ENCODE measurements around the gene COLGALT1.

Gene COLGALT1

DNA sequence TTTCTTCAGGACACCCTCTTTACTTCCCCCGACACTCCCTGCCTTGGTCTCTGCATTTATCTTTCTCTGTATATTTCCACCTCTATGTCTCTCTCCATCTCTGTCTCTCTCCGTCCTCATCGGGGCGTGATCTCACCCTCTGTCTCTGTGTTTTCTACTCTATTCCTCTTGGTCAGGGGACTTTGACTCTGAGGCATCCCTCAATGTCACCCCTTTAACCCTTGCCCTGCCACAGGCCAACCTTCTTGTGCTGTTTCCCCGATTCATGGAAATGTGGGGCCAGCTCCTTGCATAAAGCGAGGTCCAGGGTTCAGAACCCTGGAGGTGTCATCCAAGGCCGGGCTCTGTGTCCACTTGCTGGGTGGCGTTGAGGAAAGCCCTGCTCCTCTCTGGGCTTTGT, 46.8 kb downstream of the COLGALT1 start:
- no peak for DNase-seq

DNA sequence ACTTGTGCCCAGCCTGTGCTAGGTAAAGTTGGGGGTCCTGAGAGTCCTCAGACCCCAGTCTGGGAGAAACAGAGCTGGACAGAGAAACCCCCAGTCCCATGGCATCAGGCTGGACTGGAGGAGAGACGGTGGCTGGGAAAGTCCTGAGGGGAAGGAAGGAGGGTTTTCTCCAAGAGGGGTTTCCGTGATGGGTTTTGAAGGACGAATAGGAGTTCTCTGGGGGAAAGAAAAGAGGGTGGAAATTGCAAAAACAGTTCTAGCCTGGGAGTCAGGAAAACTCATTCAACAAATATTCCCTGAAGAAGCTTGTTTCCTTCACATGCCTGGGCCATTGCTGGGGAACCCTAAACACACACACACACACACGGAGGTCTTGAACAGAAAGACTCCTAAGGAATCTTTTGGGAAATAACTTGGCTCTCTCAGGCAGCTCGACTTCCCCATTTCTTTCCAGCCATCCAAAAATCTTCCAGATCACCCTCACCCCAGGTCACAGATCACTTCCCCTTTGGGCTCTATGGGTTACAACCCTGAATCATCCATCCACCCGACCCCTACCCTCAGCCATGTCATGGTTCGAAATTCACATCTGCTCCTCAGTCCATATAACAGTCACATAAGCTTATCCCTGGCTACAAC, 47.5 kb downstream of the COLGALT1 start:
- DNase-seq = no peak

DNA sequence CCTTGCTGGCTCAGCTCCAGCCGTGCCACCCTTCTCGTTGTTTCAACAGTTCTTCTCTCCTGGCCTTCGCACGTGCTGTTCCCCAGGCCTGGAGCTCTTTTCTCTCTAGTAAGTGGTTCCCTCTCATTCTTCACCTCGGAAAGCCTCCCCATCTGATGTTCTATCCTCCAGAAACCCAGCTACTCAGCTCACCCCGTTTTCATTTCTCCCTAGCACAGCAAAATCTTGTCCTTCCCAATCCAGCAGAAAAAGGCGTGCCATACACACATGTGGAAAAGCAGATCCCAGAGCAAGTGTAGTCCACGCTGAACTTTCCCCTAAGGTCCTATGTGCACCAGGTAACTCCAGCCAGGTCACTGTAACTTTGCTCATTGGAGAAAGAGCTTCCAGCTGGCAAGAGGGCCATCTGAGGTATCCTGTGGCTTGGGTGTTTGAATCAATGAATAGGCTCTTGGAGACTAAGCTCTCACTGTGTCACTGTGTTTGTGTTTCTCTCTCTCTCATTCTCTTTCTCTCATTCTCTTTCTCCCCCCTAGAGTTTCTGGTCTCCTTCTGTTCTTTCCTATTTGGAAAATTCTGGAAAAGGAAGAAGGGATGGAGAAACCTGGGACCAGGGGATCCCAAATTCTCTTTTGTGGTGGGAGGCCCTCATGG, 49.0 kb downstream of the COLGALT1 start:
- DNase-seq = no peak

DNA sequence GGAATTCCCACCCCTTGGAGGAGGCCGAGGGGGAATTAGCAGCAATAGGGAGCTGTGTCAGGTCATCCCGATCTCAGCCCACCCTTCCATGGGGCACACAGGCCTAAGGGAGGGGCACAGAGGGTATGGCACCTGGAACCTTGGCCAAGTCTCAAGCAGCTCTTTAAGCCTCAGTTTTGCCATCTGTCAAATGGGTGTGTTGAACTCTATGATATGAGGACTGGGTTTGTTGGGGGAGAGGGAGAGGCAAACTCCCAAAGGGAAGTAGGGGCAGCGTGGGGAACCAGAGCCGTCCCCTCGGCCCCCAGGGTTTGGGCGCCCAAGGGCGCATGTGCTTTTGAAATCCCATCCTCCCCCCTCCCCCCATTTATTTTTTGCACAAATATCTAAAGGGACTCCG, 49.7 kb downstream of the COLGALT1 start:
- no peak for DNase-seq

DNA sequence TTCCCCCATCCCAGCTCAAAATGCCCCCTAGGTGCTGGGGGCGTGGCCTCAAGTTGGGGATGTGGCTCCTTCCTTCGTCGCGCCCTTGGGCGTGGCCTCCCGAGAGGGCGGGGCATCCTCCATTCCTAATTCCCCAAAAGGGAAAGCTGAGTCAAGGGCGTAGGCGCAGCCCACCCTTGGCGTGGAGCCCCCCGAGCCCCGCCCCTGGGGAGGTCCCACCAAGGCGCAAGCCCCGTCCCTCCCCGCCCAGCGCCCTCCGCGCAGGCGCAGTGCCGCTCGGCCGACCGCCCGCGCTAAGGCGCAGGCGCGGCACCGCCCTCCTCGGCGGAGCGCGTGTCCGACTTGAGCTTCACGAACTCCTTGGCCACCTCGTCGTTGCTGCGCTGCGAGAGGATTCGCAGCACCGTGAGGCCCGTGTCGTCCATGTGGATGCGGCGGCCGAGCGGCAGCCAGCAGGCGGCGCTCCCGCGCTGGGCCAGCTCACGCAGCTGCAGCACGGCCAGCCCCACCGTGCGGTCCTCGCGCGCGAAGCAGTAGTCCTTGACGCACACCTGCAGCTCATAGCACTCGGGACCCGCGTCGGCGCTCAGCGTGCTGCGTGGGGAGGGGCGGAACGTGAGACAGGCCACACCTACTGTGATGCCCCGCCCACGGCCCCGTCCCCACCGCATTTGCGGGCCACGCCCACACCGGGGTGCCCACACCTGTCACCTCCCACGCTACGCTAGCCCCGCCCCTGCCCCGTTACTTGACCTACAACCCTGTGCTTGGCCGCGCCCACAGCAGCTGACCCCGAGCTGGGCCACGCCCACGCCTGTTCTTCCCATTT, 50.5 kb downstream of the COLGALT1 start:
- peak; percentile 96 for DNase-seq

DNA sequence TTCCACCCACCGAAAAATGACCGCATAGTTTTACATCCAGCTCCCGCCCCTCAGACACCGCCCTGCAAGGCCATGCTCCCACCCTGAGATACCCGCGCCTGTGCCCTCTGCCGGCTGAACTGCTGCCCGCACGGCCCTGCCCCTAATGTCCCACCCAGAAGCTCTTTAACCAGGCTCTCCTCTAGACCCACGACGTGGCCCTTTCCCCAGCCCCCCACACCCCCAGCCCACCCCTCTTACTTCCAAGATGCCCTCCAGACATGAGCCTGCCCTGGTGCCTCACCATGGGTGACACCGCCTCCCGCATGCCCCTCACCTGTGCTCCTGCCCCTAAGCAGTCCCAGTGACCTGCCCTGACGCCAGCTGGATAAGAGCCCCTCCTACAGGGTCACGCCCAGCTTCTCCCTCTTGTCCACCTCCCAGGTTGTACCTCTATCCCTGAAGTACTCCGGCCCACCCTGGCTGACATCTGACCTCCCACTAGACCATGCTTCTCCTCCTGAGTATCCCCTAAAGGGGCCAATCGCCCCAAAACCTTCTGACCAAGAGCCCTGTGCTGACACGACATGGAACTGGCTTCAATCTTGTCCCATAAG, 51.2 kb downstream of the COLGALT1 start:
- peak; percentile 66 for DNase-seq

DNA sequence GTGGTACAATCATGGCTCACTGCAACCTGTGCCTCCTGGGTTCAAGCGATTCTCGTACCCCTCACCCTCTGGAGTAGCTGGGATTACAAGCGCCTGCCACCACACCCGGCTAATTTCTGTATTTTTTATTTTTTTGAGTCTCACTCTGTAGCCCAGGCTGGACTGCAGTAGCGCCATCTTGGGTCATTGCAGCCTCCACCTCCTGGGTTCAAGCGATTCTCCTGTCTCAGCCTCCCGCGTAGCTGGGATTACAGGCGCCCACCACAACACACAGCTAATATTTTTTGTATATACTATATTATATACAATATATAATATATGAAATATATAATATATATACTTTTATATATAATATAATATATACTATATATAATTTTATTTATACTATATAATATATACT, 52.5 kb downstream of the COLGALT1 start:
- DNase-seq = no peak

DNA sequence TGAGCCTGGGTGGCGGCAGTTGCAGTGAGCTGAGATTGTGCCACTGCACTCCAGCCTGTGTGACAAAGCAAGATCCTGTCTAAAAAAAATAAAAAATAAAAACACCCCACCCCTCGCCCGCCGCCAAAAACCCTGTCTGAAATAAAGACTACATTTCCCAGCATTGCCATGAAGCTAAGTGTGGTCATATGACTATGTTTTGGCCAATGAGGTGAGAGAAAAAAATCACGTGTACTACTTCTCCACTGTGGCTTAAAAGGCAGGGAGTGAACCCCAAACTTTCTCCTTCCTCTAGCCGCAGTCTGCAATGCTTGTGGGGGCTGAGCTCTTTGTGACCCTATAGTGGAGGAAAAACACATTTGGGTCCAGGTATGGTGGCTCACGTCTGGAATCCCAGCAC, 54.9 kb downstream of the COLGALT1 start:
- no peak for DNase-seq

DNA sequence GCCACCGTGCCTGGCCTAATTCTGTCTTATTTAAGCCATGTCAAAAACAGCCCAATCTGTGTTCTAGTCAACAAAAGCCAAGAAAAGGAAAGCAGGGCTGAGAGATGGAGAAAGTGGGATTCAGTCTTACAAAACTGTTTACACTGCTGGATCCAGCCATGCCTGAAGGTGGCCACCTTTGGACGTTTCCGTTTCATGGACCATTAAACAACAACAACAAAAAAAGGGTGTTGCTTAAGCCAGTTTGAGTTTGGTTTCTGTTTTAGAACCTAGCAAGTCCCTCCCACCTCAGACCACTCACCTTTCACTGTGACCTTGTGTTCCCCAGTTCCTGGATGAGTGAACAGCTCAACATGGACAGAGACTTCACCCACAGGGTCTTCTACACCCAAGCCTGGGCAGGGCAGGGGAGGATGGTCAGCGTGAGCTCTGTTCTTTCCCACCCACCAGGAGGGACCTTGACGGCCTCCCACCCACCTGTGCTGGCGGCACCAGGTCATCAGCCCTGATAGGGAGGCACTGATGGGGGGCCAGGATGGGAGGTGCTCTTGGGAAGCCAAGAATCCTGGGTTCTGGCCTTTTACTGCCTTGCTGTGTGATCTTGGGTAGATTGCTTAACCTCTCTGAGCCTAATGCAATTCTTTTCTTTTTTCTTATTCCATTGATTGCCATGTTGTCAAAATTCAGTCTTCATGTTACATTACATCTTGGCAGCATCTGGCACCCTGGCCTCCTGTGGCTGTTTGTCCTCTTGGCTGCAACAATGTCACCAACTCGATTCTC, 56.2 kb downstream of the COLGALT1 start:
- DNase-seq = peak; percentile 25

DNA sequence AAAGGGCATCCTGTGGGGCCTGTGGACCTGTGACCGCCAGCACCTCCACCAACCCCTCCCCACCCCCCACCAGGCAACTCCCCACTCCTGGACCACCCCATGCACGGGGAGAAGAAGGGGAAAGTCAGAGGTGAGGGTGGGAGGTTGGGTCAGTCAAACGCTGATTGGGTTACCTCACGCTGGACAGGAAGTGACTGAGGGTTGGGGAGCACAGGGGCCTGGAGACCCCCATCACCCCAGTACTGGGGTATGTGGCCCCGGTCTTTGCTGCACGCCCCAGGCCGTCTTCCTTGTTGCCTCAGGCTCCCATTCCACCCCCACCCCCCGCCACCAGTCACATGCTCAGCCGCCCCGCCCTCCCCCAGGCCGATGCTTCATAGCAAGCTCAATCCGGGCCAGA, 59.0 kb downstream of the COLGALT1 start:
- DNase-seq = no peak

DNA sequence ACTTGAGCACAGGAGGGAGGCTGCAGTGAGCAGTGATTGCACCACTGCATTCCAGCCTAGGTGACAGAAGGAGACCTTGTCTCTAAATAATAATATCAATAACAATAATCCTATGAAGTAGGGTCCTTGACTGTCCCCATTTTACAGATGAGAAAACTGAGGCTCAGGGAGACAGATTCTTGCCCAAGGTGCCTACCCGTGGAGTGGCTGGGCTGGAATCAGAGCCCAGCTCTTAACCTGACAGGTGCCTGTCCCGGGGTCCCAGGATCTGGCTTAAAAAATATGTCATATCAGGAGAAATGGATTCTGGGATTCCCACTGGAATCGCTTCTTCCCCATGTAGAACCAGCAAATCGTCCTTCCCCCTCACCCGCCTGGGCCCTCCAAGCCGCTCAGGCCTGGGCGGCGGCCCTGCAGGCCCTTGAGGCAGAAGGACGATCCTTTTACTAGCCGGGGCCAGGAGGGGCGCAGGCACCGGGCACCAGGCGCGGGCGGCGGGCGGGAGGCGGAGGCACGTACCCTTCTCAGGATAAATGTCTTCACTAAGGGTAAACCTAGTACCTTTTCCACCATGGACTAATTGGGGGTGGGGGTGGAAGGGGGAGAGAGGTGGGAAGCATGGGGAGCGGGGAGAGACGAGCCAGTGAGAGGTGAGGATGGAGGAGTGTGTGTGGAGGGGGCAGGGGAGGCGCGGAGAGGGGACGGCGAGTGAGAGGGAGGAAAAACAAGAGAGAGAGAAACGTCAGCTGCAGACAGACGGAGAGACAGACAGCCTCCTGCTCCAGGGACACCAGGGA, 60.6 kb downstream of the COLGALT1 start:
- DNase-seq = no peak

DNA sequence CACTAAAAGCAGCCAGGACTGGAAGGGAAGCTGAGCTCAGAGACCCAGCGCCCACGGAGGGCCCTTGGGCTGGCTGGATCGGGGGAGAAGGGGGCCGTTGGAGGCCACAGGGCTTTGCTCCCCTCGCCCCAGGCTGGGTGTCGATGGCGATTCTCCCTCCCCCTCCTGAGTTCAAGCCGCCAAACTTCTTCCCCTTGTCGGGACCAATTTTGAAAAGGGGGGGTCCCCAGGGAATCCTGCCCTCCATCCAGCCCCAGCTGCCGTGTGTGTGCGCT, 61.2 kb downstream of the COLGALT1 start:
- no peak for DNase-seq

DNA sequence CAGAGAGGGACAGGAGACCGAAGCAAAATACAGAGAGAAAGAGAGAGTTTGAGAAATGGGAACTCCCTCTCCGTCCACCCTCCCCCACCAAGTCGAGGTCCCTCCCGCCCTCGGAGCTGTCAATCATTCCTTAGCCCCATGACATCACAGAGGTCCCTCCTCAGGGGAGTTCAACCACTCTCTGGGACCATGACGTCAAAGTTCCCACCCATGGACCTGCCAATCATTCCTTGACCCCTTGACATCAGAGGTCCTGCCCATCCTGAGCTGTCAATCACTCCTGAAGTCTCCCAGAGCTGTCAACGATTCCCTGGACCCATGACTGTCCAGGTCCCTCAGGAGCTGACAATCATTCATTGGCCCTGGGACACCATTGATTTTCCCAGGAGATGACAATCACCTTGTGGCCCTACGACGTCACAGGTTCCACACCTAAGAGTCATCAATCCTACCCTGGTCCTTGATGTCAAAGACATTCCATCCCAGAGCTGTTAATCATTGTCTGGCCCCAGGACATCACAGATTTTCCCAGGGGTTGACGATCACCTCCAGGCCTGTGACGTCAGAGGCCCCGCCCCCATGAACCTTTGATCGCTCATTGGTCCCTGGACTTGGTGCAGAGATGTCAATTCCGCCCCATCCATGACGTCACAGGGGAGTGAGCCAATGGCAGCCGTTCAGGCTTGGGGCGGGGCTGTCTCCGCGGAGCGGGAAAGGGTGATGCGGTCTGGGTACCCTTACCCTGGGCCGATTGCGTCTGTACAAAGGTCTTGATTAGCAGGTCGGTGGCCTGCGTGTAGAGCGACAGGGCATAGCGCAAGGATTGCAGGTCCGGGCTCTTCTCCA, 61.7 kb downstream of the COLGALT1 start:
- DNase-seq = no peak

DNA sequence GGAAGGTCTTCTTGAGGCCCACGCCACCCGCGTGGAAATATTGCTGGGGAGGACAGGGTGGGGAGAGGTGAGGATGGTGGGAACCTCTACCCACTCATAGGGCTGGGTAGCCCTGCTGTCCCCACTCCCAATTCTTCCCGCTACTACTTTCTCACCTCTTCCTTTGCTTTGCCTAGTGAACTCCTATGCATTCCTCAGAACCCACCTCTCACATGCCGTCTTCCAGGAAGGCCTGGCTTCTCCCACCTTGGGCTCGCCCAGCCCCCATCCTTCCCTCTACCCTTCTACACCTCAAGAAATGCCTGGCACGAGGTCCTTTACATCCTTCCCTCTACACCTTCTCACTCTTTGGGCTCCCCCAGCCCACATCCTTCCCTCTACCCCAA, 62.4 kb downstream of the COLGALT1 start:
- DNase-seq = no peak

DNA sequence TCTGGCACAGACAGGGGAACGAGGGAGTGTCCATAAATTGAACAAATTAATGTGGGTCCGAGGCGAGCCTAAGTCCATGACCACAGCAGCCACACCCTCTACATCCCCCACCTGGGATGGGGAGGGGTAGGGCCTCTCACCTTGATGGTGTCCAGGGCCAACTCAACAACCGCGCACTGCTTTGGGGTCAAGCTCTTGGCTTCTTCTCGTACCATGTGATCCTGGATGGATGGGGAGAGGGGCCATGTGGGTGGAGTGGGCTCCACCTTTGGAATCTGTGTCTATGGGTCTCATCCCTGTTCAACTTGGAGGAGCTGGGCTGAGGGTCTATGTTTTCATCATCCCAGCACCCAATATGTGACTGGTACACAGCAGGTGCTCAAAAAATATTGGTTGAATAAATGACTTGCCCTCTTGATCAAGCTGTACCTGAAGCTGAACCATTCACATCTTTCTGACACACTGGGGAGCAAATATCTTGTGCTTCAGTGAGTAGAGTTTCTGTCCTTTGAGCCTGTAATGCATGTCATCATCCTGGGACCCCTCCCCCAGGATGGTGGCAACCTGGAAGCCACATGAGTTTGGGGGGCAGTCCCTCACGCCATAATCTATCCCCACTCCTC, 62.9 kb downstream of the COLGALT1 start:
- DNase-seq = no peak

DNA sequence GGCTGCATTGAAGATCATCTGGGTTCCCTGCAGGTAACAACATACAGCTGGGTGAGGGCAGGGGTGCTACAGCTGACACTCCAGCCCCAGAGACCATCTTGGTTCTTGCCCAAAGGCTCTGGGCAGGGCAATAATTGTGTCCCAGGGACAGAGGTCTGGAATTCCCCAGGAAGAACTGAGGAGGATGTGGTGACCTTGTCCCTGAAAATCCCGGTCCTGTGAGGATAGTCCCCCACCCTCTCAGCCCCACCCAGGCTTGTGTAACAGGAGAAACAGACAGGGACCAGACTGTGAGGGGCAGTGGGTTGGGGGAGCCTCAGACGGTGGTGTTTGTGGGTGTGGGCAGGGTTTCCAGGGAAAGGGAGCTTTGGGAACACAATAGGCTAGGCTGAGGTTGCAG, 63.5 kb downstream of the COLGALT1 start:
- DNase-seq = no peak

DNA sequence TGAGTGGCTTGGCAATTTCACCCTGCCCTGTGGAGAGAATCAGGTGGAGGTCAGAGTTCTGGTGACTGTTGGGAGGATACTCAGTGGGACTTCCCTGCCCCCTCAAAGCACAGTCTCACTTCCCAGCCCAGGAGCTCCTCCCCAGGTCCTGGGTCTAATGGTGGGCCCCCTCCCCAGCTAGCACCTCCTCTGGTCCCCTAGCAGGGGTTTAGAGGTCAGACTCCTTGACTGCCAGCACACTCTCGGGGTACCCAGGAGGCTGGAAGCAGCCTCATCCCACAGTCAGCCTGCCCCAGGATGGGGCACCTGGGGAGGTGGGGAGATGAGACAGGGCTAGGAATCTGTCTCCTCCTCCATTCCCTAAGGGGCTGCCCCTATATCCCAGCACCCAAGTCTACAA, 65.2 kb downstream of the COLGALT1 start:
- no peak for DNase-seq

DNA sequence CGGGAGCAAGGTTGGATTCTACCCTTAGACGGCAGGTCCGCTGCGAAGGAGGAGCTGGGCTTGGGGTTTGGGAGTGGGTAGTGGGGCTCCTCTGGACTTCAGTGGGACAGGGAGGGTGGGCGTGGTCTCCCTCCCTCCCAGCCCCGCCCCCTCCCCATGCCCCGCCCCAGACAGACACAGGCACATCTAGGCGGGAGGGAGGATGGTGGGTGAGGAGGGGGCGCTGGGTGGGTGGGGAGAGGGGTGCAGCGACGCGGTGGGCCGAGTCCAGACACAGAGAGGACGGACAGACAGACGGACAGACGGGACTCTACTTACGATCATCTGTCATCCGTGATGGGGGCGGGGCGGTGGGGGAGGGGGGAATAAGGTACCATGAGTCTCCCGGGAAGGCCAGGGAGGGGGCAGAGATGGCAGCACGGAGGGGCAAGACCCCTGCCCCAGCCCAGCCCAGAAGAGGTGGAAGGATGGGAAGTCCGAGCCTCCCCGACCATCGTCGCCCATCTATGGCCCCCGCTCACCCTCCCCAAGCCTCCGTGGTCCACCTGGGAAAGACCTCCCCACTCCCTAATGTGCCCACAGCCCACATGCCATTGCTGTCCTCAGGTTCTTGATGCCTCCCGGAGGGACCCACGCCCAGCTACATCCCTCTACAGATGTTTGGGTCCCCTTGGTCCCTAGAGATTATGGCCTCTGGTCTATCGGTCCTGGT, 67.9 kb downstream of the COLGALT1 start:
- no peak for DNase-seq

DNA sequence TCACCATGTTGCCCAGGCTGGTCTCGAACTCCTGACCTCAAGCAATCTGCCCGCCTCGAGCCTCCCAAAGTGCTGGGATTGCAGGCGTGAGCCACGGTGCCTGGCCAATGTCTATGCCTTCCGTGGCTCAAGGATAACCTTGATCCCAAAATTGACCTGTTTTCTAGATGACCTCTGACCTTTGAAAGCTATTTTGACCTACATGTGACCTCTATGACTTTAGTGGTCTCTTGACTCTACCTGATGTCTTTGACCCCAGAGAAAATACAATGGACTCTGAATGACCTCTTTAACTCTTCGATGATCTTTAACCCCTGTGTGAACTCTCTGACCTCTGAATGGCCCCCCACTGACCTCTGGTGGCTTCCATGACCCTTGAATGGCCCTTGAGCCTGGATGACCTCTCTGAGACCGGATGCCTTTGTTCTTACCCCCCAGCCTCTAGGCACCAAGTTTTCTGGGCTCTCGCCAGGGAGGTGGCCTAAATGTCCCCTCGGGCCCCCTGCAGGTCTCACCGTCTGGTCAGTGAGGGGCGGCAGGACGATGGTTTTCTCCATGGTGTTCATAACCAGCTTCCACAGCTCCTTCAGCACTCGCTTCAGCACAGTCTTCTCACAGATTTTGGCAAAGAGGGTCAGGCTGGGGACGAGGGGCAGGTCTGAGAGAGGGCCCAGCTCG, 69.0 kb downstream of the COLGALT1 start:
- no peak for DNase-seq

DNA sequence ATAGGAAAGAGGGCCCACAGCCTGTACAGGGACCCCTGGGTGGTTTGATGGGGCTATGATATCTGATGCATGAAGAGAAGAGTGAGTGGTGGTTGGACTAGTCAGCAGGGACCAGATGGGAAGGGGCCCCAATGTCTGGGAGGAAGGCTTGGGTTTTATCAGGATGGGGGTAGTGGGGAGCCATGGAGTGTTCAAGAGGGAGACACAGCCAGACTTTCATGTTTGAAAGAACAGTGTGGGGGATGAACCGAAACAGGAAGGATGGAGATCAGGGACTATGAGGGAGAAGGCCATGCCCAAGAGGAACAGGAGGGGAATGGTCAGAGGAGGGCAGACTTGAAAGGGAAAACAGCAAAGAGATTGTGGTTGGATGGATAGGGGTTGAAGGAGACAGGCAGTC, 69.6 kb downstream of the COLGALT1 start:
- no peak for DNase-seq
